Aorta (tissue), 5 donors: ENCODE data around the gene ATP10A. TPM values are rescaled to one million over a fixed set of nuclear protein-coding genes. Genes with fewer than 3 reads are reported as not detected.
A peak's percentile ranks its signal among the peaks of the same experiment; 100 is the strongest.
"Not testable (repeated sequence)": the region's sequence is repeated elsewhere in the genome, so short reads cannot be mapped to it uniquely, and the experiment has no call there.

Experiments used
- ATAC-seq: fragments of 200-7000 bp; cut with Tn5 transposase; one replicate; pipeline ENCODE4 v1.9.1; 2022; ENCODE audit warnings: moderate library complexity; ENCODE audit not compliant: low FRiP score
- DNase-seq, 2 donors: peaks; one replicate each; pipeline ENCODE4 v3.0.0-alpha.2; 2020
- H3K27ac ChIP-seq, 2 donors: one replicate each; pipeline ENCODE4 v1.5.1; 2013; ENCODE audit warnings: low read length in 2 of 2, mild to moderate bottlenecking in 2 of 2, moderate library complexity in 2 of 2, control low read depth in 1 of 2, inconsistent platforms in 1 of 2, low read depth in 1 of 2
- H3K27me3 ChIP-seq, 2 donors: one replicate each; pipeline ENCODE4 v1.6.1; 2013; ENCODE audit warnings: control low read depth in 1 of 2, low read length in 1 of 2, mild to moderate bottlenecking in 1 of 2, moderate library complexity in 1 of 2; ENCODE audit not compliant: insufficient read depth in 2 of 2, control insufficient read depth in 1 of 2
- H3K36me3 ChIP-seq, 2 donors: one replicate each; pipeline ENCODE4 v1.6.1; 2013; ENCODE audit warnings: control low read depth in 1 of 2, low read length in 1 of 2, mild to moderate bottlenecking in 1 of 2; ENCODE audit not compliant: insufficient read depth in 2 of 2, control insufficient read depth in 1 of 2
- H3K4me1 ChIP-seq, 2 donors: one replicate each; pipeline ENCODE4 v1.6.1; 2013; ENCODE audit warnings: low read length in 2 of 2, control low read depth in 1 of 2, mild to moderate bottlenecking in 1 of 2, moderate library complexity in 1 of 2; ENCODE audit not compliant: insufficient read depth in 2 of 2, control insufficient read depth in 1 of 2
- H3K4me3 ChIP-seq, 2 donors: one replicate each; pipeline ENCODE4 v1.5.1; 2013; ENCODE audit warnings: low read length in 2 of 2, control low read depth in 1 of 2, mild to moderate bottlenecking in 1 of 2
- H3K9me3 ChIP-seq: one replicate; pipeline ENCODE4 v1.6.1; 2013; ENCODE audit warnings: mild to moderate bottlenecking, low read length; ENCODE audit not compliant: control insufficient read depth
- WGBS, 2 donors: extraction: QIAGEN DNeasy Blood & Tissue Kit; methylation state at CpG; one replicate each; pipeline ENCODE4 v1.1.7; 2013; 5-methylcytosine and 5-hydroxymethylcytosine counted together
- intact Hi-C, 2 donors: fragments of 100-400 bp; cut with DNase I; formaldehyde crosslinking; loops; one replicate each; pipeline versions ENCODE4 v1.14.2 to v1.15.0; 2022
- polyA plus RNA-seq, 2 donors: library from polyadenylated mRNA; stranded (reverse); fragments of 200-250 nt; gene quantifications; one replicate each; pipeline ENCODE4 v1.2.3, GENCODE V29; 2013
- total RNA-seq, 2 donors: library from RNA; stranded (reverse); fragmentation: NEBNext Ultra II Directional; extraction: Animal tissue kit (Norgen Biotek cat#: 25700); gene quantifications; one replicate each; pipeline ENCODE4 v1.2.1, GENCODE V29; 2021
- donor health status: healthy with polysubstance abuse.
- donor health status: Bipolar disorder and iron deficiency.
- donor health status: DM: no; HTN: no; CAD: no.
- donor health status: DM: no; HTN: no; CAD: no.
- donor health status: DM: yes; HTN: yes; CAD: no.

The ATP10A gene
- total and polyA plus RNA-seq, 4 donors, result 3.6 to 55.0 (median 22.2) TPM

- Histone ChIP-seq H3K4me3 (no peak overlapping the region), H3K4me1 (no peaks in the 10 kb centered on the region), H3K36me3 (peaks cover 0 to 3% of the 10 kb centered on the region in 2 donors), H3K27ac (peak overlapping the region in 1 of 2 donors; percentile 0), H3K27me3 (no peaks in the 10 kb centered on the region), H3K9me3 (no peaks in the 10 kb centered on the region)
- ATAC-seq (no peak), DNase-seq (peak; percentile 57 to 77)
- 52% methylated on average over 13 of the region's 13 CpGs for WGBS, 2 donors
- intact Hi-C loops, result loop anchor here (5.0 kb wide), 1 partner anchor 38 kb away; no protein-coding TSS in a partner anchor
Measured at GRCh38 chr15:25775317-25775912, 87.7 kb downstream of the ATP10A start.

- Histone ChIP-seq H3K4me1 (no peaks in the 10 kb centered on the region), H3K9me3 (no peaks in the 10 kb centered on the region), H3K27ac (no peak overlapping the region), H3K36me3 (peaks cover 0 to 3% of the 10 kb centered on the region in 2 donors), H3K4me3 (no peak overlapping the region), H3K27me3 (no peaks in the 10 kb centered on the region)
- no peak for DNase-seq
- intact Hi-C loops, result loop anchor here (5.0 kb wide), 1 partner anchor 38 kb away; no protein-coding TSS in a partner anchor
- ATAC-seq, result no peak
- 91 to 93% methylated on average over 2 of the region's 2 CpGs for WGBS, 2 donors
Measured at GRCh38 chr15:25774871-25775270, 88.3 kb downstream of the ATP10A start.

- WGBS, 2 donors, result 93 to 95% methylated on average over 6 of the region's 6 CpGs
- ATAC-seq, result no peak
- no peak overlapping the region for H3K4me3 ChIP-seq
- DNase-seq, result no peak
- intact Hi-C loops, result no loop called here
- no peaks in the 10 kb centered on the region for H3K4me1 ChIP-seq
- H3K27ac ChIP-seq, result no peak overlapping the region
- H3K36me3 ChIP-seq, result peaks cover 0 to 3% of the 10 kb centered on the region in 2 donors
- no peaks in the 10 kb centered on the region for H3K9me3 ChIP-seq
- no peaks in the 10 kb centered on the region for H3K27me3 ChIP-seq
Measured at GRCh38 chr15:25773248-25773647, 89.9 kb downstream of the ATP10A start.

GRCh38 chr15:25772500-25772899, 90.6 kb downstream of the ATP10A start:
- Histone ChIP-seq H3K4me3 (no peak overlapping the region), H3K4me1 (no peaks in the 10 kb centered on the region), H3K27me3 (no peaks in the 10 kb centered on the region), H3K9me3 (no peaks in the 10 kb centered on the region), H3K36me3 (peaks cover 0 to 3% of the 10 kb centered on the region in 2 donors), H3K27ac (no peak overlapping the region)
- DNase-seq (peak in 1 of 2 donors; percentile 31), ATAC-seq (no peak)
- intact Hi-C loops, result no loop called here
- 89 to 90% methylated on average over 8 of the region's 8 CpGs for WGBS, 2 donors

- H3K9me3 ChIP-seq, H3K4me3 ChIP-seq, H3K36me3 ChIP-seq, H3K27me3 ChIP-seq, ATAC-seq, intact Hi-C loops, H3K27ac ChIP-seq, H3K4me1 ChIP-seq: not testable (repeated sequence)
- WGBS, 2 donors, result 88 to 96% methylated on average over 8 of the region's 8 CpGs
- DNase-seq, result peak in 1 of 2 donors; percentile 26
Measured at GRCh38 chr15:25771736-25772135, 91.4 kb downstream of the ATP10A start.

GRCh38 chr15:25771338-25771706, 91.8 kb downstream of the ATP10A start:
- intact Hi-C loops, result no loop called here
- H3K4me1 ChIP-seq, result no peaks in the 10 kb centered on the region
- DNase-seq (no peak), ATAC-seq (no peak)
- WGBS, 2 donors, result 7 to 13% methylated on average over 1 of the region's 1 CpG
- H3K4me3 ChIP-seq, result no peak overlapping the region
- H3K36me3 ChIP-seq, result peaks cover 0 to 3% of the 10 kb centered on the region in 2 donors
- H3K9me3 ChIP-seq, result no peaks in the 10 kb centered on the region
- H3K27me3 ChIP-seq, result no peaks in the 10 kb centered on the region
- H3K27ac ChIP-seq, result no peak overlapping the region

- intact Hi-C loops, result no loop called here
- Histone ChIP-seq H3K27ac (no peak overlapping the region), H3K27me3 (no peaks in the 10 kb centered on the region), H3K4me1 (no peaks in the 10 kb centered on the region), H3K9me3 (no peaks in the 10 kb centered on the region), H3K4me3 (no peak overlapping the region), H3K36me3 (peaks cover 0 to 3% of the 10 kb centered on the region in 2 donors)
- DNase-seq (peak in 1 of 2 donors; percentile 67), ATAC-seq (no peak)
- 61 to 63% methylated on average over 14 of the region's 14 CpGs for WGBS, 2 donors
Measured at GRCh38 chr15:25770618-25771337, 92.3 kb downstream of the ATP10A start.

GRCh38 chr15:25770031-25770430, 93.1 kb downstream of the ATP10A start:
- DNase-seq, result peak in 1 of 2 donors; percentile 51
- H3K27ac ChIP-seq, result no peak overlapping the region
- 95 to 96% methylated on average over 14 of the region's 14 CpGs for WGBS, 2 donors
- intact Hi-C loops, result no loop called here
- peaks cover 0 to 3% of the 10 kb centered on the region in 2 donors for H3K36me3 ChIP-seq
- H3K9me3 ChIP-seq, result no peaks in the 10 kb centered on the region
- H3K4me3 ChIP-seq, result no peak overlapping the region
- no peaks in the 10 kb centered on the region for H3K27me3 ChIP-seq
- no peaks in the 10 kb centered on the region for H3K4me1 ChIP-seq
- ATAC-seq, result no peak

GRCh38 chr15:25768271-25768670, 94.9 kb downstream of the ATP10A start:
- Histone ChIP-seq H3K36me3 (peaks cover 0 to 2% of the 10 kb centered on the region in 2 donors), H3K9me3 (no peaks in the 10 kb centered on the region), H3K4me3 (no peak overlapping the region), H3K27me3 (no peaks in the 10 kb centered on the region), H3K27ac (no peak overlapping the region), H3K4me1 (no peaks in the 10 kb centered on the region)
- DNase-seq (peak in 1 of 2 donors; percentile 3), ATAC-seq (no peak)
- 93 to 100% methylated on average over 1 of the region's 1 CpG for WGBS, 2 donors
- intact Hi-C loops, result no loop called here
